ENCODE measurements around the gene TAC3.
"Not testable (repeated sequence)": the region's sequence is repeated elsewhere in the genome, so short reads cannot be mapped to it uniquely, and the experiment has no call there.

TAC3 gene

GRCh38 chr12:56988207-56988739, 28.1 kb downstream of the TAC3 start:
- H3K9me3 ChIP-seq (ENCODE audit: control insufficient read depth in 1 of 2, low read length in 2 of 2), result no peaks in the 10 kb centered on the region
- H3K9ac ChIP-seq (ENCODE audit: low read depth in 1 of 2, low read length in 2 of 2), result no peak overlapping the region
- H3K4me3 ChIP-seq (ENCODE audit: low read depth in 1 of 2, low read length in 2 of 2), result no peak overlapping the region
- no peak overlapping the region for H3K27ac ChIP-seq (ENCODE audit: low read depth, low read length)
- H3K27me3 ChIP-seq (ENCODE audit: control insufficient read depth in 1 of 2, insufficient read depth in 2 of 2, low read length in 2 of 2), result no peaks in the 10 kb centered on the region
- no peaks in the 10 kb centered on the region for H3K36me3 ChIP-seq (ENCODE audit: control insufficient read depth in 1 of 2, insufficient read depth in 2 of 2, low read length in 2 of 2)
- peaks cover 12 to 15% of the 10 kb centered on the region in 2 donors for H3K4me1 ChIP-seq (ENCODE audit: control insufficient read depth in 1 of 2, insufficient read depth in 2 of 2, low read length in 2 of 2)

- no peak overlapping the region for H3K4me3 ChIP-seq (ENCODE audit: low read depth in 1 of 2, low read length in 2 of 2)
- H3K36me3 ChIP-seq (ENCODE audit: control insufficient read depth in 1 of 2, insufficient read depth in 2 of 2, low read length in 2 of 2), result no peaks in the 10 kb centered on the region
- H3K27me3 ChIP-seq (ENCODE audit: control insufficient read depth in 1 of 2, insufficient read depth in 2 of 2, low read length in 2 of 2), result no peaks in the 10 kb centered on the region
- peaks cover 12 to 15% of the 10 kb centered on the region in 2 donors for H3K4me1 ChIP-seq (ENCODE audit: control insufficient read depth in 1 of 2, insufficient read depth in 2 of 2, low read length in 2 of 2)
- no peak overlapping the region for H3K9ac ChIP-seq (ENCODE audit: low read depth in 1 of 2, low read length in 2 of 2)
- H3K27ac ChIP-seq (ENCODE audit: low read depth, low read length), result no peak overlapping the region
- H3K9me3 ChIP-seq (ENCODE audit: control insufficient read depth in 1 of 2, low read length in 2 of 2), result no peaks in the 10 kb centered on the region
Observed at GRCh38 chr12:56987551-56988053, 28.7 kb downstream of the TAC3 start.

GRCh38 chr12:56987011-56987410, 29.3 kb downstream of the TAC3 start:
- H3K4me3 ChIP-seq (ENCODE audit: low read depth in 1 of 2, low read length in 2 of 2), result no peak overlapping the region
- no peak overlapping the region for H3K27ac ChIP-seq (ENCODE audit: low read depth, low read length)
- peaks cover 12 to 15% of the 10 kb centered on the region in 2 donors for H3K4me1 ChIP-seq (ENCODE audit: control insufficient read depth in 1 of 2, insufficient read depth in 2 of 2, low read length in 2 of 2)
- H3K9ac ChIP-seq (ENCODE audit: low read depth in 1 of 2, low read length in 2 of 2), result no peak overlapping the region
- H3K36me3 ChIP-seq (ENCODE audit: control insufficient read depth in 1 of 2, insufficient read depth in 2 of 2, low read length in 2 of 2), result no peaks in the 10 kb centered on the region
- no peaks in the 10 kb centered on the region for H3K9me3 ChIP-seq (ENCODE audit: control insufficient read depth in 1 of 2, low read length in 2 of 2)
- no peaks in the 10 kb centered on the region for H3K27me3 ChIP-seq (ENCODE audit: control insufficient read depth in 1 of 2, insufficient read depth in 2 of 2, low read length in 2 of 2)

GRCh38 chr12:56985714-56986113, 30.6 kb downstream of the TAC3 start:
- not testable (repeated sequence) for H3K9me3 ChIP-seq (ENCODE audit: control insufficient read depth in 1 of 2, low read length in 2 of 2); H3K27ac ChIP-seq (ENCODE audit: low read depth, low read length); H3K4me1 ChIP-seq (ENCODE audit: control insufficient read depth in 1 of 2, insufficient read depth in 2 of 2, low read length in 2 of 2); H3K27me3 ChIP-seq (ENCODE audit: control insufficient read depth in 1 of 2, insufficient read depth in 2 of 2, low read length in 2 of 2); H3K9ac ChIP-seq (ENCODE audit: low read depth in 1 of 2, low read length in 2 of 2); H3K4me3 ChIP-seq (ENCODE audit: low read depth in 1 of 2, low read length in 2 of 2); H3K36me3 ChIP-seq (ENCODE audit: control insufficient read depth in 1 of 2, insufficient read depth in 2 of 2, low read length in 2 of 2)

- Histone ChIP-seq H3K27ac (ENCODE audit: low read depth, low read length) (no peak overlapping the region), H3K9ac (ENCODE audit: low read depth in 1 of 2, low read length in 2 of 2) (no peak overlapping the region), H3K36me3 (ENCODE audit: control insufficient read depth in 1 of 2, insufficient read depth in 2 of 2, low read length in 2 of 2) (no peaks in the 10 kb centered on the region), H3K4me3 (ENCODE audit: low read depth in 1 of 2, low read length in 2 of 2) (no peak overlapping the region), H3K27me3 (ENCODE audit: control insufficient read depth in 1 of 2, insufficient read depth in 2 of 2, low read length in 2 of 2) (no peaks in the 10 kb centered on the region), H3K9me3 (ENCODE audit: control insufficient read depth in 1 of 2, low read length in 2 of 2) (no peaks in the 10 kb centered on the region), H3K4me1 (ENCODE audit: control insufficient read depth in 1 of 2, insufficient read depth in 2 of 2, low read length in 2 of 2) (peaks cover 0 to 3% of the 10 kb centered on the region in 2 donors)
Observed at GRCh38 chr12:56983386-56983785, 32.9 kb downstream of the TAC3 start.

GRCh38 chr12:56982578-56983236, 33.6 kb downstream of the TAC3 start:
- not testable (repeated sequence) for H3K36me3 ChIP-seq (ENCODE audit: control insufficient read depth in 1 of 2, insufficient read depth in 2 of 2, low read length in 2 of 2); H3K4me3 ChIP-seq (ENCODE audit: low read depth in 1 of 2, low read length in 2 of 2); H3K9me3 ChIP-seq (ENCODE audit: control insufficient read depth in 1 of 2, low read length in 2 of 2); H3K27me3 ChIP-seq (ENCODE audit: control insufficient read depth in 1 of 2, insufficient read depth in 2 of 2, low read length in 2 of 2); H3K27ac ChIP-seq (ENCODE audit: low read depth, low read length); H3K4me1 ChIP-seq (ENCODE audit: control insufficient read depth in 1 of 2, insufficient read depth in 2 of 2, low read length in 2 of 2); H3K9ac ChIP-seq (ENCODE audit: low read depth in 1 of 2, low read length in 2 of 2)

- Histone ChIP-seq H3K9ac (ENCODE audit: low read depth in 1 of 2, low read length in 2 of 2) (no peak overlapping the region), H3K36me3 (ENCODE audit: control insufficient read depth in 1 of 2, insufficient read depth in 2 of 2, low read length in 2 of 2) (no peaks in the 10 kb centered on the region), H3K4me3 (ENCODE audit: low read depth in 1 of 2, low read length in 2 of 2) (no peak overlapping the region), H3K27ac (ENCODE audit: low read depth, low read length) (no peak overlapping the region), H3K9me3 (ENCODE audit: control insufficient read depth in 1 of 2, low read length in 2 of 2) (no peaks in the 10 kb centered on the region), H3K4me1 (ENCODE audit: control insufficient read depth in 1 of 2, insufficient read depth in 2 of 2, low read length in 2 of 2) (no peaks in the 10 kb centered on the region), H3K27me3 (ENCODE audit: control insufficient read depth in 1 of 2, insufficient read depth in 2 of 2, low read length in 2 of 2) (no peaks in the 10 kb centered on the region)
Observed at GRCh38 chr12:56980941-56981530, 35.3 kb downstream of the TAC3 start.

- Histone ChIP-seq H3K9me3 (ENCODE audit: control insufficient read depth in 1 of 2, low read length in 2 of 2) (no peaks in the 10 kb centered on the region), H3K36me3 (ENCODE audit: control insufficient read depth in 1 of 2, insufficient read depth in 2 of 2, low read length in 2 of 2) (no peaks in the 10 kb centered on the region), H3K4me1 (ENCODE audit: control insufficient read depth in 1 of 2, insufficient read depth in 2 of 2, low read length in 2 of 2) (no peaks in the 10 kb centered on the region), H3K9ac (ENCODE audit: low read depth in 1 of 2, low read length in 2 of 2) (no peak overlapping the region), H3K27ac (ENCODE audit: low read depth, low read length) (no peak overlapping the region), H3K27me3 (ENCODE audit: control insufficient read depth in 1 of 2, insufficient read depth in 2 of 2, low read length in 2 of 2) (no peaks in the 10 kb centered on the region), H3K4me3 (ENCODE audit: low read depth in 1 of 2, low read length in 2 of 2) (no peak overlapping the region)
Observed at GRCh38 chr12:56980268-56980667, 36.1 kb downstream of the TAC3 start.

GRCh38 chr12:56979628-56980027, 36.7 kb downstream of the TAC3 start:
- Histone ChIP-seq H3K36me3 (ENCODE audit: control insufficient read depth in 1 of 2, insufficient read depth in 2 of 2, low read length in 2 of 2) (no peaks in the 10 kb centered on the region), H3K4me3 (ENCODE audit: low read depth in 1 of 2, low read length in 2 of 2) (no peak overlapping the region), H3K27me3 (ENCODE audit: control insufficient read depth in 1 of 2, insufficient read depth in 2 of 2, low read length in 2 of 2) (no peaks in the 10 kb centered on the region), H3K27ac (ENCODE audit: low read depth, low read length) (no peak overlapping the region), H3K4me1 (ENCODE audit: control insufficient read depth in 1 of 2, insufficient read depth in 2 of 2, low read length in 2 of 2) (no peaks in the 10 kb centered on the region), H3K9ac (ENCODE audit: low read depth in 1 of 2, low read length in 2 of 2) (no peak overlapping the region), H3K9me3 (ENCODE audit: control insufficient read depth in 1 of 2, low read length in 2 of 2) (no peaks in the 10 kb centered on the region)

GRCh38 chr12:56978397-56979138, 37.8 kb downstream of the TAC3 start:
- Histone ChIP-seq H3K9me3 (ENCODE audit: control insufficient read depth in 1 of 2, low read length in 2 of 2) (no peaks in the 10 kb centered on the region), H3K36me3 (ENCODE audit: control insufficient read depth in 1 of 2, insufficient read depth in 2 of 2, low read length in 2 of 2) (no peaks in the 10 kb centered on the region), H3K27me3 (ENCODE audit: control insufficient read depth in 1 of 2, insufficient read depth in 2 of 2, low read length in 2 of 2) (no peaks in the 10 kb centered on the region), H3K27ac (ENCODE audit: low read depth, low read length) (no peak overlapping the region), H3K9ac (ENCODE audit: low read depth in 1 of 2, low read length in 2 of 2) (no peak overlapping the region), H3K4me1 (ENCODE audit: control insufficient read depth in 1 of 2, insufficient read depth in 2 of 2, low read length in 2 of 2) (no peaks in the 10 kb centered on the region), H3K4me3 (ENCODE audit: low read depth in 1 of 2, low read length in 2 of 2) (no peak overlapping the region)
